GM21367 (cell line): Measurements from ENCODE around the gene SPRR2D.
"Not testable (repeated sequence)": the region's sequence is repeated elsewhere in the genome, so short reads cannot be mapped to it uniquely, and the experiment has no call there.

ENCODE experiments used
- ATAC-seq: cut with Tn5 transposase; IDR thresholded peaks from one replicate; pipeline ENCODE4 v1.9.1; 2021; ENCODE audit not compliant: unreplicated experiment

The SPRR2D gene

GRCh38 chr1:153040950-153041631 lies at the start of gene SPRR2D:
TSS of gene SPRR2D (minus strand) at chr1:153041120. CDS start at chr1:153040346, 774 bp downstream.
- no peak for ATAC-seq

GRCh38 chr1:153087652-153088051 lies 46.7 kb upstream of the SPRR2D start:
- no peak for ATAC-seq

GRCh38 chr1:153081736-153082135 lies 40.8 kb upstream of the SPRR2D start:
- no peak for ATAC-seq

GRCh38 chr1:153072806-153073726 lies 32.1 kb upstream of the SPRR2D start:
- ATAC-seq = no peak

- ATAC-seq = no peak
Observed at GRCh38 chr1:153071511-153071910, 30.6 kb upstream of the SPRR2D start, which contains the start of gene SPRR2B. TSS of gene SPRR2B (minus strand) at chr1:153071611. CDS start at chr1:153070839, 772 bp downstream.

- no peak for ATAC-seq
Observed at GRCh38 chr1:153070243-153070642, 29.3 kb upstream of the SPRR2D start.

DNA sequence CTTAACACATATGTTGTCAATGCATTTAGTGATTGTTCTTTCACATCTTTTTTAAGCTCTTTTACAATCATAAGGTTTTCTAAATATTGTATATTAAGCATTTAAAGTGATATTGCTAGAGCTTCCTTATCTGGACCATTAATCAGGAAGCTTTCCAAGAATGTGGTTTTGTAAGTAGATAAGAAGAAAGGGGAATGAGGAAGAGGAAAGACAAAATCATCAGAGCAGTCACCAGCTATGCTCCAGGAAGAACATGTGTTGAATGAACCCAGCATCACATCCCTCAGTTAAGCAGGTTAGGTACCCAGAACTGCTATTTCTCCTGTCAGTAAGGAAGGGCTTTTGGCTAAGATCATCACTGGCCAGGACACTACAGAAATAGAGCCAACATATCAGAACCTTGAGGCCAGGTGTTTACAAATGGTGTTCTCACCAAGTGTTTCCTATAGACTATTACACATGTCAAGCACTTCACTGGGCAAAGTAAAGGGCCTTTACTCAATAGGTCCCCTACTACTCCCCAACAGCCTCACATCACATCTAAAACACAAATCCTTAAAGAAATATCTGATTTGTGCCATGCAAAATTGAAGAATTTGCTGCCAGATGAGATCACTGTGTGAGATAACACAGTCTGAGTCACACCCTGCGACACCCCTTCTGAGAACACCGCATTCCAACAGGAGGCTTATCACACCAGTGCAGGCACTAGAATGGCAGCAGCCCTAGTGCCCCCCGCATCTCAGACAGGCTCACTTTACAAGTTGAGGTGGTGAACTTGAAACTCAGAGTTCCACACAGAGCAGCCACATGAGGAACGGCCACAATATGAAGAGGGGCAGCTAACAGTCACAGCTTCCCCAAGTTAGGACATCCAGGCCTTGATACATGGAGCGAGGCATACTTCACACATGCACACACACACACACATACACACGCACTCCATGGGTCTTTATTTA lies 18.2 kb upstream of the SPRR2D start:
- no peak for ATAC-seq

DNA sequence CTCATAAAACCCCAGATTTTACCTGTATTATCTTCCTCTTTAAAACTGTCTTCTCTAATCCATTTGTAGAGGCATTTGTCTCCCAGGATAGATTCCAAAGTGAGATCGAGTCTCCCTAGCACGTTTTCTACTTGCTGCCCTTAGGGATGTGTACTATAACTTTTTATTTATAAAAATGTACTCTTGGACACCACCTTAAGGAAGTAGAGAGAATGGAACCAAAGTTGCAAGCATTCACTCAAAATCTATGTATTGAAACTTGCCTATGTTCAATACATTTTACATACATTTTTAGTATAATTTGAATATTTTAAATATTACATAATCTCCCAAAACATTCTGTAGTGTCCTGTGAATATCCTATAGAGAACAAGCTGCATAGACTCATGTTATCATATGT lies 17.2 kb upstream of the SPRR2D start:
- no peak for ATAC-seq

DNA sequence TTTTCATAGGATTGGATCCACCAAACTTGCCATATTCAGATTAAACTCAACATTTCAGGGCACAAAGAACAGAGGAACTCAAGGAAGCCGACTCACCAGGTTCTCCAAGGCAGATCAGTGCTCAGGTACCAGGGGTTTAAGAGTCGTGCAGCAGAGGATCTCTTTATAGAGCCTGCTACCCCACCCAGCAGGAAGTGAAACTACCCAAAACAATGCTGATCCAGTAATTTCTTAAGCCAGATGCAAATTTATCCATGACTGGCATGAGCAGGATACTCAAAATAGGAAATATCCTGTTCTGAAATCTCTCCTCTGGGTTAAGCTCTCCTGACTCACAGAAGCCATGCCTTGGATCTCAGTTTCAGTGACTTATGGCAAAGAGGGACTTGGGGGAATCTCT lies 16.5 kb upstream of the SPRR2D start, which contains the start of gene SPRR2A:
TSS of gene SPRR2A (minus strand) at position 138 of the 400 bp plus-strand sequence. CDS start 777 bp downstream, outside the sequence.
- no peak for ATAC-seq

- not testable (repeated sequence) for ATAC-seq
Observed at GRCh38 chr1:153056111-153056510, 15.2 kb upstream of the SPRR2D start.

GRCh38 chr1:153049211-153049610 lies 8.3 kb upstream of the SPRR2D start:
- ATAC-seq = no peak

DNA sequence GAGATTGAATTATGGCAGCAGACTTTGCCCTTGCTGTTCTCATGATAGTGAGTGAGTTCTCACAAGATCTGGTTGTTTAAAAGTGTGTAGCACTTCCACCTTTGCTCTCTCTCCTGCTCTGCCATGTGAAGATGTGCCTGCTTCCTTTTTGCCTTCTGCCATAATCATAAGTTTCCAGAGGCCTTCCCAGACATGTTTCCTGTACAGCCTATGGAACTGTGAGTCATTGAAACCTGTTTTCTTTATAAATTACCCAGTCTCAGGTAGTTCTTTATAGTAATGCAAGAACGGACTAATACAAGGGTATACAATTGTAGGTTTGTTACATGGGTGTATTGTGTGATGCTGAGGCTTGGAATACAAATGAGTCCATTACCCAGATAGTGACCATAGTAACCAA lies 5.7 kb downstream of the SPRR2D start:
- no peak for ATAC-seq

- ATAC-seq = no peak
Observed at GRCh38 chr1:153032677-153033308, 8.1 kb downstream of the SPRR2D start.

DNA sequence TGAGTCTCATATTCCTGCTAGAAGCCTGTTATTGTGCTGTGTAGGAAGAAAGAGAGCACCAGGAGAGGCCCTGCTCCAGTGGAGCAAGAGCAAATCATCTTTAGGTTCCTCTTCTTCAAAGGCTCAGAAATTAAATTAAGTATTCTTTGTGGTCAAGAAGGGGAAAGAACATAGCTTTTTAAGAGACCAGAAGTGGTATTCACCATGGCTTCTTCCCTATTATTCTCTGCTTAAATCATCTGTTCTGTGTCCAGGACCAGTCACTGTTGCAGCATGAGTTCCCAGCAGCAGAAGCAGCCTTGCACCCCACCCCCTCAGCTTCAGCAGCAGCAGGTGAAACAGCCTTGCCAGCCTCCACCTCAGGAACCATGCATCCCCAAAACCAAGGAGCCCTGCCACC lies 8.8 kb downstream of the SPRR2D start:
- ATAC-seq = no peak

GRCh38 chr1:153030895-153031294 lies 10.0 kb downstream of the SPRR2D start, which contains the start of gene SPRR1B:
TSS of gene SPRR1B (plus strand) at chr1:153031203. CDS start at chr1:153032346, 1,143 bp downstream.
- ATAC-seq = no peak

GRCh38 chr1:153028766-153029165 lies 12.2 kb downstream of the SPRR2D start:
- ATAC-seq = no peak

GRCh38 chr1:153025797-153026196 lies 15.1 kb downstream of the SPRR2D start:
- no peak for ATAC-seq

GRCh38 chr1:153024413-153024812 lies 16.5 kb downstream of the SPRR2D start:
- ATAC-seq = no peak

- no peak for ATAC-seq
Observed at GRCh38 chr1:153023109-153023508, 17.8 kb downstream of the SPRR2D start.

DNA sequence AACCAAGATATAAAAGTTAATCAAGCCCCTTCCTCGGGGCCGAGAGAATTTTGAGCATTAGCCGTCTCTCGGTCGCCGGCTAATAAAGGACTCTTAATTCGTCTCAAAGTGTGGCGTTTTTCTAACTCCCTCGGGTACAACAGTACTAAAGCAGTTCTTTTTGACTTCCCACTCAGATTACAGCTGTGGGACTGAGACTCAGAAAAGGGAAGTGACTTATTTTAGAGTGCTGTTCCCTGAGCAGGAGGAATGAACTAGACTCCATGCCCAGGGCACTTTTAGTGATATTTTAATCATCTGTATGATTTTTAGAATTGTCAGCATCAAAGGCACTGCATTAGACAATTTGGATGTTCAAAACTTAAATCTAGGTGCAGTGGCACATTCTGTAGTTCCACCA lies 18.6 kb downstream of the SPRR2D start:
- ATAC-seq = not testable (repeated sequence)
